ENCODE measurements around the gene TXNDC11. TPM values are rescaled to one million over a fixed set of nuclear protein-coding genes. Genes with fewer than 3 reads are reported as not detected.

The TXNDC11 gene
- total RNA-seq, 1 experiment from 2014 or later = 32.5 TPM

GRCh38 chr16:11683145-11683544 is 59.5 kb downstream of the TXNDC11 start:
- DNase-seq (ENCODE audit: low read depth, low spot score) = no peak
- in situ Hi-C loops (cut with HindIII; ENCODE audit: low pct_unique_long_range_greater_than_20kb, low sequenced_read_pairs) = no loop called here

GRCh38 chr16:11682655-11683096 is 60.0 kb downstream of the TXNDC11 start:
- in situ Hi-C loops (cut with HindIII; ENCODE audit: low pct_unique_long_range_greater_than_20kb, low sequenced_read_pairs) = no loop called here
- DNase-seq (ENCODE audit: low read depth, low spot score) = no peak

GRCh38 chr16:11681976-11682654 is 60.5 kb downstream of the TXNDC11 start:
- no peak for DNase-seq (ENCODE audit: low read depth, low spot score)
- in situ Hi-C loops (cut with HindIII; ENCODE audit: low pct_unique_long_range_greater_than_20kb, low sequenced_read_pairs) = no loop called here

GRCh38 chr16:11681556-11681955 is 61.1 kb downstream of the TXNDC11 start:
- DNase-seq (ENCODE audit: low read depth, low spot score) = no peak
- in situ Hi-C loops (cut with HindIII; ENCODE audit: low pct_unique_long_range_greater_than_20kb, low sequenced_read_pairs) = no loop called here

GRCh38 chr16:11679941-11680911 is 62.4 kb downstream of the TXNDC11 start:
- no peak for DNase-seq (ENCODE audit: low read depth, low spot score)
- in situ Hi-C loops (cut with HindIII; ENCODE audit: low pct_unique_long_range_greater_than_20kb, low sequenced_read_pairs) = no loop called here

GRCh38 chr16:11679250-11679649 is 63.4 kb downstream of the TXNDC11 start:
- no peak for DNase-seq (ENCODE audit: low read depth, low spot score)
- in situ Hi-C loops (cut with HindIII; ENCODE audit: low pct_unique_long_range_greater_than_20kb, low sequenced_read_pairs) = no loop called here

GRCh38 chr16:11677959-11678881 is 64.4 kb downstream of the TXNDC11 start:
- no peak for DNase-seq (ENCODE audit: low read depth, low spot score)
- in situ Hi-C loops (cut with HindIII; ENCODE audit: low pct_unique_long_range_greater_than_20kb, low sequenced_read_pairs) = no loop called here

GRCh38 chr16:11677451-11677951 is 65.2 kb downstream of the TXNDC11 start:
- in situ Hi-C loops (cut with HindIII; ENCODE audit: low pct_unique_long_range_greater_than_20kb, low sequenced_read_pairs) = no loop called here

GRCh38 chr16:11676799-11677198 is 65.9 kb downstream of the TXNDC11 start:
- in situ Hi-C loops (cut with HindIII; ENCODE audit: low pct_unique_long_range_greater_than_20kb, low sequenced_read_pairs) = no loop called here
- DNase-seq (ENCODE audit: low read depth, low spot score) = no peak

More at GRCh38 chr16:11677451-11677951, 65.2 kb downstream of the TXNDC11 start:
- DNase-seq (ENCODE audit: low read depth, low spot score) = no peak

GRCh38 chr16:11675561-11676511 is 66.8 kb downstream of the TXNDC11 start:
- in situ Hi-C loops (cut with HindIII; ENCODE audit: low pct_unique_long_range_greater_than_20kb, low sequenced_read_pairs) = no loop called here
- DNase-seq (ENCODE audit: low read depth, low spot score) = no peak

- in situ Hi-C loops (cut with HindIII; ENCODE audit: low pct_unique_long_range_greater_than_20kb, low sequenced_read_pairs) = no loop called here
- DNase-seq (ENCODE audit: low read depth, low spot score) = no peak
Observed at GRCh38 chr16:11674818-11675560, 67.7 kb downstream of the TXNDC11 start.

- in situ Hi-C loops (cut with HindIII; ENCODE audit: low pct_unique_long_range_greater_than_20kb, low sequenced_read_pairs) = no loop called here
- no peak for DNase-seq (ENCODE audit: low read depth, low spot score)
Observed at GRCh38 chr16:11674001-11674817, 68.4 kb downstream of the TXNDC11 start.

GRCh38 chr16:11673091-11674000 is 69.3 kb downstream of the TXNDC11 start:
- no peak for DNase-seq (ENCODE audit: low read depth, low spot score)
- in situ Hi-C loops (cut with HindIII; ENCODE audit: low pct_unique_long_range_greater_than_20kb, low sequenced_read_pairs) = no loop called here

Data from SK-MEL-5 (cell line).